Adrenal gland (tissue), 12 donors: ENCODE data around the gene PDHX. TPM values are rescaled to one million over a fixed set of nuclear protein-coding genes. Genes with fewer than 3 reads are reported as not detected.

Experiments
- DNase-seq, 7 donors: peaks; one replicate each; pipeline ENCODE4 v3.0.0-alpha.2; 2019 to 2020
- H3K27ac ChIP-seq, 5 donors: fragments of 200-600 bp; sonication (generic) in 4 of 5; 1 replicate in 3 of 5; 2 replicates in 2 of 5; pipeline versions ENCODE4 v1.5.1 to v1.8.0; 2016 to 2020; ENCODE audit warnings: mild to moderate bottlenecking in 1 of 5
- H3K27me3 ChIP-seq: fragments of 200-600 bp; 2 replicates; pipeline ENCODE4 v1.8.0; 2021
- H3K36me3 ChIP-seq, 2 donors: fragments of 200-600 bp; replicated peaks in 1 of 2; 1 replicate in 1 of 2; 2 replicates in 1 of 2; pipeline versions ENCODE4 v1.5.1 to v1.8.0; 2018 to 2022
- H3K4me1 ChIP-seq, 2 donors: fragments of 200-600 bp; replicated peaks in 1 of 2; 1 replicate in 1 of 2; 2 replicates in 1 of 2; pipeline versions ENCODE4 v1.5.1 to v1.8.0; 2018 to 2021
- H3K4me3 ChIP-seq, 4 donors: fragments of 200-600 bp; sonication (generic) in 3 of 4; one replicate each; pipeline ENCODE4 v1.5.1; 2016 to 2018
- H3K9me3 ChIP-seq, 3 donors: fragments of 200-600 bp; sonication (generic) in 1 of 3; replicated peaks in 1 of 3; 1 replicate in 2 of 3; 2 replicates in 1 of 3; pipeline versions ENCODE4 v1.5.1 to v1.8.0; 2016 to 2021
- CTCF ChIP-seq, 6 experiments: fragments of 450-650 bp in 4 of 6; fragments of 200-600 bp in 2 of 6; sonication (generic) in 1 of 6; IDR thresholded peaks; 1 replicate in 5 of 6; 2 replicates in 1 of 6; pipeline versions ENCODE4 v1.5.1 to v1.8.0; 2016 to 2021; ENCODE audit warnings: antibody characterized with exemption in 6 of 6, mild to moderate bottlenecking in 2 of 6, moderate library complexity in 1 of 6
- POLR2A ChIP-seq, 2 donors: fragments of 450-650 bp; IDR thresholded peaks; one replicate each; pipeline ENCODE4 v1.6.1; 2017; ENCODE audit warnings: antibody characterized with exemption in 2 of 2, mild to moderate bottlenecking in 2 of 2, moderate library complexity in 1 of 2
- WGBS, 4 donors: extraction: QIAGEN DNeasy Blood & Tissue Kit in 2 of 4; methylation state at CpG; one replicate each; pipeline versions ENCODE4 v1.1.5 to v1.1.7; 2013 to 2017; 5-methylcytosine and 5-hydroxymethylcytosine counted together
- intact Hi-C, 2 donors: fragments of 100-400 bp; cut with DNase I; formaldehyde crosslinking; loops; one replicate each; pipeline versions ENCODE4 v1.14.1 to v1.15.0; 2022 to 2023
- polyA plus RNA-seq, 3 donors: library from polyadenylated mRNA; stranded (reverse); fragments of 200-250 nt in 2 of 3; fragments of 350-450 nt in 1 of 3; fragmentation: Illumina TruSeq in 1 of 3; extraction: RNeasy Lipid Tissue Mini Kit (QIAGEN cat#74804) in 1 of 3; gene quantifications; one replicate each; pipeline ENCODE4 v1.2.3, GENCODE V29; 2013 to 2014
- total RNA-seq, 9 donors: library from RNA; depleted of rRNA in 4 of 9; stranded (reverse); fragments of >200 nt in 4 of 9; fragments of 120-200 nt in 1 of 9; fragmentation: NEBNext Ultra II Directional in 1 of 9; extraction: Animal tissue kit (Norgen Biotek cat#: 25700) in 1 of 9; gene quantifications; one replicate each; pipeline versions ENCODE4 v1.1.0 to v1.2.4, GENCODE V29; 2013 to 2023
- donor health status: healthy with polysubstance abuse.
- donor health status: Bipolar disorder and iron deficiency.
- donor health status: DM: yes; HTN: yes; CAD: no.
- donor health status: DM: no; HTN: no; CAD: no.
- donor health status: DM: no; HTN: no; CAD: no.
- donor health status: DM: yes; HTN: yes; CAD: no.

Gene PDHX
- total and polyA plus RNA-seq, 12 donors: 13.9 to 98.4 (median 45.6) TPM

DNA sequence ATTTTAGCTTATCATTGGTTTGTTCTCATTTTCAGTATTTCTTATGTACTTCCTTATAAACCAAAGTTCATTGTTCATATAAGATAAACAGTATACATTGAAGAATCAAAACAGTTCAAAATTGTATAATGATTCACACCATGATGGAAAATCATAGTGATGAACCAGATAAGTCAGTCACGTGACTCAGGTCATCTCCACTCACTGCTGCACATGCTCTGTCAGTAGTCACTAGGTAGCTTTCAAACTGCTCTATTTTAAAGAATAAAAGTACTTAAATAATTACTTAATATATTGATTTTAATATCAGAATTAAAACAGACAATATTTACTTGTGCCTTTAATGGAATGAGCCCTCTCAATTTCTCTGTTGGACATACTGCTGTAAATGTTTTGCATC is 37.5 kb downstream of the PDHX start:
- intact Hi-C loops: no loop called here
- 86 to 90% (median 88%) methylated on average over 1 of the region's 1 CpG for WGBS, 4 donors

DNA sequence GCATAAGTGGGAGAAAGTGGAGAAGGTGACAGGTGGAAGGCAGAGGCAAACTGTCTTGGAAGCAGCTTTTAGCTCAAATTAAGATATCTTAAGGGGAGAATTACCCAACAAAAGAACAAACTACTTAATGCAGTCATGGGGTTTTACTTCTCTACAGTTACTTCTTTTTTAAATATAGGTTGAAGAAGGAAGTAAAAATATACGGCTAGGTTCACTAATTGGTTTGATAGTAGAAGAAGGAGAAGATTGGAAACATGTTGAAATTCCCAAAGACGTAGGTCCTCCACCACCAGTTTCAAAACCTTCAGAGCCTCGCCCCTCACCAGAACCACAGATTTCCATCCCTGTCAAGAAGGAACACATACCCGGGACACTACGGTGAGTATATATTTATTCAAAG is 40.8 kb downstream of the PDHX start:
- intact Hi-C loops: no loop called here
- Histone ChIP-seq H3K9me3 (no peaks in the 10 kb centered on the region), H3K4me3 (no peak overlapping the region), H3K27ac (no peak overlapping the region), H3K36me3 (no peaks in the 10 kb centered on the region), H3K27me3 (no peaks in the 10 kb centered on the region), H3K4me1 (peaks cover 0 to 7% of the 10 kb centered on the region in 2 donors)
- DNase-seq: no peak
- 85 to 92% (median 90%) methylated on average over 5 of the region's 5 CpGs for WGBS, 4 donors
- TF ChIP-seq CTCF (IDR thresholded peaks at IDR 0.05) (no peak), POLR2A (IDR thresholded peaks at IDR 0.05) (no peak)

More for the DNA sequence above, 37.5 kb downstream of the PDHX start:
- no peaks in the 10 kb centered on the region for H3K36me3 ChIP-seq
- no peak overlapping the region for H3K4me3 ChIP-seq
- H3K27ac ChIP-seq: no peak overlapping the region
- no peaks in the 10 kb centered on the region for H3K9me3 ChIP-seq
- DNase-seq: no peak
- H3K27me3 ChIP-seq: no peaks in the 10 kb centered on the region
- no peak for TF ChIP-seq POLR2A (IDR thresholded peaks at IDR 0.05)
- no peak for TF ChIP-seq CTCF (IDR thresholded peaks at IDR 0.05)
- H3K4me1 ChIP-seq: peaks cover under 1 to 8% of the 10 kb centered on the region in 2 donors

DNA sequence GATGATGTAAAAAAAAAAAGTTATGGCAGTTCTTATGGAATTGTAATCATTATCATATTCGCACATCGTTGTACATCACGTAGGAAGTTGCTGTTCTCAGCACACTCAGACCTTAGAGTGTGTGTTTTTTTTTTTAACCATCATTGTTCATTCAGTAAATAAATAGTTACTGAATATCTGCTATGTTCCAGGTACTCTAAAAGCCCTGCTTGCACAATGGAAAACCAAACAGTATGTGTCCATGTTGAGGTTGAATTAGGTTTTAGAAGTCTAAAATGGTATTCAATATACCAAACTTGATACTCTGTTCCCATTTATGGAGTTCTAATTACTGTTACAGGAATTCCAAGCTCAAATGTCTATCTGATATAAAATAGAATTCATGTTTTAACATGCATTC is 41.2 kb downstream of the PDHX start:
- no peak overlapping the region for H3K4me3 ChIP-seq
- H3K4me1 ChIP-seq: peaks cover 0 to 7% of the 10 kb centered on the region in 2 donors
- 93 to 99% (median 97%) methylated on average over 3 of the region's 3 CpGs for WGBS, 4 donors
- no peak for DNase-seq
- H3K9me3 ChIP-seq: no peaks in the 10 kb centered on the region
- TF ChIP-seq CTCF (IDR thresholded peaks at IDR 0.05) (no peak), POLR2A (IDR thresholded peaks at IDR 0.05) (no peak)
- intact Hi-C loops: no loop called here
- H3K27ac ChIP-seq: no peak overlapping the region
- no peaks in the 10 kb centered on the region for H3K27me3 ChIP-seq
- H3K36me3 ChIP-seq: no peaks in the 10 kb centered on the region

- intact Hi-C loops: no loop called here
- Histone ChIP-seq H3K4me3 (no peak overlapping the region), H3K4me1 (peaks cover 0 to 7% of the 10 kb centered on the region in 2 donors), H3K27ac (no peak overlapping the region), H3K36me3 (no peaks in the 10 kb centered on the region), H3K9me3 (no peaks in the 10 kb centered on the region), H3K27me3 (no peaks in the 10 kb centered on the region)
- TF ChIP-seq CTCF (IDR thresholded peaks at IDR 0.05) (no peak), POLR2A (IDR thresholded peaks at IDR 0.05) (no peak)
- no peak for DNase-seq
- WGBS, 4 donors: 93 to 96% (median 94%) methylated on average over 1 of the region's 1 CpG
Observed at GRCh38 chr11:34959770-34960169, 43.4 kb downstream of the PDHX start.
